Esophagus squamous epithelium (tissue), 4 donors: Measurements from ENCODE around the gene CCDC38.

Experiments used
- CTCF ChIP-seq, 6 experiments: fragments of 450-650 bp in 4 of 6; fragments of 200-600 bp in 2 of 6; sonication (generic) in 2 of 6; IDR thresholded peaks; one replicate each; pipeline ENCODE4 v1.5.1; 2016 to 2019; ENCODE audit warnings: antibody characterized with exemption in 6 of 6, mild to moderate bottlenecking in 4 of 6, moderate library complexity in 4 of 6
- POLR2A ChIP-seq, 4 donors: fragments of 450-650 bp; IDR thresholded peaks; one replicate each; pipeline ENCODE4 v1.6.1; 2017; ENCODE audit warnings: antibody characterized with exemption in 4 of 4, mild to moderate bottlenecking in 4 of 4, moderate library complexity in 3 of 4

GRCh38 chr12:95877622-95878021, 64.8 kb downstream of the CCDC38 start:
- TF ChIP-seq POLR2A (IDR thresholded peaks at IDR 0.05) (no peak), CTCF (IDR thresholded peaks at IDR 0.05) (no peak)
